Parathyroid adenoma (tissue), 2 donors: ENCODE results near the gene TSPAN5.

ENCODE experiments used
- H2AFZ ChIP-seq: fragments of 300-600 bp; sonication (generic); one replicate; pipeline ENCODE4 v1.7.0; 2017; ENCODE audit warnings: antibody characterized with exemption, mild to moderate bottlenecking
- H3K27ac ChIP-seq: fragments of 300-600 bp; sonication (generic); one replicate; pipeline ENCODE4 v1.7.0; 2017
- H3K27me3 ChIP-seq: fragments of 300-600 bp; sonication (generic); one replicate; pipeline ENCODE4 v1.7.0; 2017; ENCODE audit warnings: low read length; ENCODE audit not compliant: control insufficient read depth, insufficient read depth
- H3K36me3 ChIP-seq: fragments of 300-600 bp; sonication (generic); one replicate; pipeline ENCODE4 v1.7.0; 2017; ENCODE audit warnings: low read length; ENCODE audit not compliant: control insufficient read depth, insufficient read depth
- H3K4me1 ChIP-seq: fragments of 300-600 bp; sonication (generic); one replicate; pipeline ENCODE4 v1.7.0; 2017; ENCODE audit warnings: control low read depth
- H3K4me2 ChIP-seq: fragments of 300-600 bp; sonication (generic); one replicate; pipeline ENCODE4 v1.7.0; 2017; ENCODE audit warnings: low read length
- H3K4me3 ChIP-seq: fragments of 300-600 bp; sonication (generic); one replicate; pipeline ENCODE4 v1.7.0; 2017; ENCODE audit warnings: low read depth, low read length
- H3K79me2 ChIP-seq: fragments of 300-600 bp; sonication (generic); one replicate; pipeline ENCODE4 v1.7.0; 2017; ENCODE audit warnings: control low read depth
- H3K9ac ChIP-seq: fragments of 300-600 bp; sonication (generic); one replicate; pipeline ENCODE4 v1.7.0; 2017; ENCODE audit warnings: mild to moderate bottlenecking
- H3K9me3 ChIP-seq: fragments of 300-600 bp; sonication (generic); one replicate; pipeline ENCODE4 v1.7.0; 2017; ENCODE audit warnings: low read length; ENCODE audit not compliant: control insufficient read depth
- TF ChIP-seq, protein P1 (sequence below): fragments of 300-600 bp; sonication (generic); IDR thresholded peaks from one replicate; pipeline ENCODE4 v1.7.0; 2017; ENCODE audit warnings: antibody characterized with exemption, mild to moderate bottlenecking
- donor health status: primary hyperparathyroidism.

The TSPAN5 gene

DNA sequence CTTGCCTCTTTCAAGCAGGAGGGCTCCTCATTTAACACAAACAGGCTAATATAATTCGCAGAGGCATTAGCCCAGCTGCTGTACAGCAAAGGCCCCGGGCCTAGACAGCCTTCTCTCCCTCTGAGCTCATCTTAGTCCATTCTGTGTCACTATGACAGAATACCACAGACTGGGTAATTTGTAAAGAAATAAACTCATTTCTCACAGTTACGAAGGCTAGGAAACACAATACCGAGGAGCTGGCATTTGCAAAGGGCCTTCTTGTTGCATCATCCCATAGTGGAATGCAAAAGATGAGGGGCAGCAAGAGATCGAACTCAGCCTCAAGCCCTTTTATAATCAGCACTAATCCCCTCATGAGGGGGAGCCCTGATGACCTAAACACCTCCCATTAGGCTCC lies 48.5 kb downstream of the TSPAN5 start:
- Histone ChIP-seq H3K9me3 (no peaks in the 10 kb centered on the region), H3K4me3 (no peak overlapping the region), H3K4me1 (no peaks in the 10 kb centered on the region), H3K9ac (no peak overlapping the region), H2AFZ (no peak overlapping the region), H3K4me2 (no peak overlapping the region), H3K79me2 (no peaks in the 10 kb centered on the region), H3K27ac (no peak overlapping the region), H3K36me3 (no peaks in the 10 kb centered on the region), H3K27me3 (no peaks in the 10 kb centered on the region)
- TF ChIP-seq, protein P1, sequence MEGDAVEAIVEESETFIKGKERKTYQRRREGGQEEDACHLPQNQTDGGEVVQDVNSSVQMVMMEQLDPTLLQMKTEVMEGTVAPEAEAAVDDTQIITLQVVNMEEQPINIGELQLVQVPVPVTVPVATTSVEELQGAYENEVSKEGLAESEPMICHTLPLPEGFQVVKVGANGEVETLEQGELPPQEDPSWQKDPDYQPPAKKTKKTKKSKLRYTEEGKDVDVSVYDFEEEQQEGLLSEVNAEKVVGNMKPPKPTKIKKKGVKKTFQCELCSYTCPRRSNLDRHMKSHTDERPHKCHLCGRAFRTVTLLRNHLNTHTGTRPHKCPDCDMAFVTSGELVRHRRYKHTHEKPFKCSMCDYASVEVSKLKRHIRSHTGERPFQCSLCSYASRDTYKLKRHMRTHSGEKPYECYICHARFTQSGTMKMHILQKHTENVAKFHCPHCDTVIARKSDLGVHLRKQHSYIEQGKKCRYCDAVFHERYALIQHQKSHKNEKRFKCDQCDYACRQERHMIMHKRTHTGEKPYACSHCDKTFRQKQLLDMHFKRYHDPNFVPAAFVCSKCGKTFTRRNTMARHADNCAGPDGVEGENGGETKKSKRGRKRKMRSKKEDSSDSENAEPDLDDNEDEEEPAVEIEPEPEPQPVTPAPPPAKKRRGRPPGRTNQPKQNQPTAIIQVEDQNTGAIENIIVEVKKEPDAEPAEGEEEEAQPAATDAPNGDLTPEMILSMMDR: no peak

DNA sequence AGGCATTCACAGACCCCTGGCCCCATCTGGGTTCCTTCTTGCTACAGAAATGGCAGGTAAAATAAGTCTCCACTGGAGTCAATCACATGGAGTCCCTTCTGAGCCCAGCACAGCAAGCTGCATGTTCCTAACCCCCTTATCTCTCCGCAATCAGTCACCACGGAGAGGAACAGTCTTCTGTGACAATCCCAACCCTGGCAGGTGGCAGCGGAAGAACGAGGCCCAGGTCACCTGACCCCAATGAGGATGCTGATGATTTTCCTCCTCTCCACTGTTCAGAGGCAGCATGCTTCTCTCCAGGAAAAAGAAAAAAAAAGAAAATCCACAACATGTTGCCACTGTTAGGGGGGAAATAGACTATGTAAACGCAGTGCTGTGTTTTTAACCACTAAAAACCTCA lies 50.1 kb downstream of the TSPAN5 start:
- TF ChIP-seq, protein P1: no peak

DNA sequence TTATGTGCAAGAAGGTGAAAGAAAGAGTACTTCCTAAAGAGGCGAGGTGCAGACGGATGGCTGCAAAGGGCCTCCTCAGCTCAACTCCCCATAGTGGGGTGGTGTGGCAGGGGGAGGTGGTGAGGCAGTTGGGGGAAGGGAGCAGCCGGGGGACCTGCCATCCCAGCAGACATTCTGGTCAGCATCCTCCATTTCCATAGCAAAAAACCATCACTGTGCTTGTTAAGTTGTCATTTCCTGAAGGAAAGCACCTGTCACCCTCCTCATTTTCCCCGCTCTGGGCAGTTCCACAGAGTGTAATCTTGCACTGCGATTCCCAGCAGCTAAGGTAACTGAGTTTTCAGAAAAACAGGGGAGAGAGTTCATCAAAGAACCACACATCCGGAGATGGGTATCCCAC lies 51.5 kb downstream of the TSPAN5 start:
- Histone ChIP-seq H3K9me3 (no peaks in the 10 kb centered on the region), H3K4me2 (no peak overlapping the region), H3K36me3 (no peaks in the 10 kb centered on the region), H3K79me2 (no peaks in the 10 kb centered on the region), H2AFZ (no peak overlapping the region), H3K27ac (no peak overlapping the region), H3K4me1 (no peaks in the 10 kb centered on the region), H3K9ac (no peak overlapping the region), H3K4me3 (no peak overlapping the region), H3K27me3 (no peaks in the 10 kb centered on the region)
- TF ChIP-seq, protein P1: no peak

More for the DNA sequence above, 50.1 kb downstream of the TSPAN5 start:
- Histone ChIP-seq H3K4me2 (no peak overlapping the region), H3K36me3 (no peaks in the 10 kb centered on the region), H3K4me3 (no peak overlapping the region), H2AFZ (no peak overlapping the region), H3K27ac (no peak overlapping the region), H3K4me1 (no peaks in the 10 kb centered on the region), H3K9me3 (no peaks in the 10 kb centered on the region), H3K9ac (no peak overlapping the region), H3K27me3 (no peaks in the 10 kb centered on the region), H3K79me2 (no peaks in the 10 kb centered on the region)

DNA sequence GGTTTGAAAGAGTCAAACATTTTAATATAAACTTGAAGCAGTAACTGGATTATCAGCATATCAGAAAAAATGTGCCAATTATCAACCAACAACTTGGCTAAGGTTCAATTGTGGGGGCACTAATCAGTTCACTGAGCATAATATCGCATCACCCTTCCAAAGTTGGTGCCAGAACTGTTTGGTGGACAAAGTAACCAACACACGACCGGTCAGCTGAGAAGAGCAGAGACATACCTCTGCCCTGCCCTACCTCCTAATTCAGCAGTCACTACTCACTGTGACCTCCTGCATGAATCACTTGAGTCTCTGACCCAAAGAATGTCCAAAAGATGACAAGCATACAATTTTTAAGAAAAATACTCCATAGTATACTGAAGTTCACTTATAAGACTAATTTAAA lies 53.2 kb downstream of the TSPAN5 start:
- no peak overlapping the region for H3K4me3 ChIP-seq
- TF ChIP-seq, protein P1: no peak
- no peaks in the 10 kb centered on the region for H3K36me3 ChIP-seq
- H2AFZ ChIP-seq: no peak overlapping the region
- H3K4me1 ChIP-seq: no peaks in the 10 kb centered on the region
- H3K27me3 ChIP-seq: no peaks in the 10 kb centered on the region
- H3K9ac ChIP-seq: no peak overlapping the region
- H3K79me2 ChIP-seq: no peaks in the 10 kb centered on the region
- H3K4me2 ChIP-seq: no peak overlapping the region
- H3K27ac ChIP-seq: no peak overlapping the region
- no peaks in the 10 kb centered on the region for H3K9me3 ChIP-seq

DNA sequence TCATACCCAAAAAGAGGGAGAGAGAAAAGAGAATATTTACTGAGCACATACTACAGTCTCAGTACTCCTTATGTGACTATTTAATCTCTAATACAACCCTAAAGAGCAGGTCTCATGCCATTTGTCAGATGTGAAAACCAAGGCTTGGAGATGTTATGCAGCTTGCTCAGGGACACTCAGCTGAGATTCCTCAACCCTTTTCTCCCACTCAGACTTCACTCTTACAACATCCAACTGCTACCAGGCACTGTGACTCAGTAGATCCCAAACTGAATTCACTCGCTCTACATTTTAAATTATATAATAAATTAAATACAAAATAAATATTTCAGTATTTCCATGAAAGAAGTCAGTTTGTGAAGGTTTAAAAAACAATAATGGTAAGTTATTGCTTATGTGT lies 53.7 kb downstream of the TSPAN5 start:
- H3K4me1 ChIP-seq: no peaks in the 10 kb centered on the region
- no peak overlapping the region for H3K27ac ChIP-seq
- TF ChIP-seq, protein P1: no peak
- no peak overlapping the region for H3K4me3 ChIP-seq
- no peaks in the 10 kb centered on the region for H3K27me3 ChIP-seq
- H3K9me3 ChIP-seq: peaks cover under 1% of the 10 kb centered on the region
- no peaks in the 10 kb centered on the region for H3K79me2 ChIP-seq
- H3K4me2 ChIP-seq: no peak overlapping the region
- no peaks in the 10 kb centered on the region for H3K36me3 ChIP-seq
- H3K9ac ChIP-seq: no peak overlapping the region
- H2AFZ ChIP-seq: no peak overlapping the region
